Astrocyte of the spinal cord (primary cell): Measurements from ENCODE around the gene FOXN3.

Source experiments
- DNase-seq: peaks from one replicate; pipeline ENCODE4 v3.0.0; 2011; ENCODE audit warnings: low read depth, low spot score
- H3K4me3 ChIP-seq: 2 replicates; pipeline ENCODE4 v1.5.1; 2011; ENCODE audit warnings: low read depth, mild to moderate bottlenecking, low read length, moderate library complexity
- CTCF ChIP-seq: IDR thresholded peaks from 2 replicates; pipeline ENCODE4 v1.5.1; 2012; ENCODE audit warnings: low read depth, mild to moderate bottlenecking, low read length, inconsistent platforms
- in situ Hi-C: cut with HindIII; loops from 2 replicates; pipeline ENCODE4 v1.10.0; 2017; ENCODE audit warnings: low sequenced_read_pairs

Gene FOXN3

GRCh38 chr14:89178800-89179535 lies 238.1 kb downstream of the FOXN3 start:
- H3K4me3 ChIP-seq: no peak overlapping the region
- no peak for TF ChIP-seq CTCF
- in situ Hi-C loops: no loop called here
- peak; percentile 42 for DNase-seq

- no peak for DNase-seq
- TF ChIP-seq CTCF: no peak
- in situ Hi-C loops: no loop called here
- no peak overlapping the region for H3K4me3 ChIP-seq
Measured at GRCh38 chr14:89178376-89178775, 238.7 kb downstream of the FOXN3 start.

- DNase-seq: no peak
- no peak for TF ChIP-seq CTCF
- in situ Hi-C loops: no loop called here
- H3K4me3 ChIP-seq: no peak overlapping the region
Measured at GRCh38 chr14:89175881-89176799, 240.9 kb downstream of the FOXN3 start.

GRCh38 chr14:89171628-89172027 lies 245.4 kb downstream of the FOXN3 start:
- in situ Hi-C loops: no loop called here
- no peak overlapping the region for H3K4me3 ChIP-seq
- no peak for TF ChIP-seq CTCF
- no peak for DNase-seq

- H3K4me3 ChIP-seq: no peak overlapping the region
- TF ChIP-seq CTCF: no peak
- in situ Hi-C loops: no loop called here
- DNase-seq: no peak
Measured at GRCh38 chr14:89171168-89171567, 245.9 kb downstream of the FOXN3 start.

GRCh38 chr14:89167705-89168104 lies 249.3 kb downstream of the FOXN3 start:
- no peak for DNase-seq
- TF ChIP-seq CTCF: no peak
- in situ Hi-C loops: no loop called here
- no peak overlapping the region for H3K4me3 ChIP-seq
